Activated CD8-positive, alpha-beta memory T cell treated with anti-CD3 and anti-CD28 coated beads, Interleukin-2, amount 50 U/mL, for 4 hours (primary cell): ENCODE measurements around the gene DOCK7.
"Not testable (repeated sequence)": the region's sequence is repeated elsewhere in the genome, so short reads cannot be mapped to it uniquely, and the experiment has no call there.

Experiments used
- DNase-seq: peaks from one replicate; pipeline ENCODE4 v3.0.0-alpha.2; 2020

Gene DOCK7

GRCh38 chr1:62528015-62528414 is 160.2 kb downstream of the DOCK7 start:
- DNase-seq: no peak

GRCh38 chr1:62527346-62527745 is 160.8 kb downstream of the DOCK7 start:
- not testable (repeated sequence) for DNase-seq

- DNase-seq: no peak
Observed at GRCh38 chr1:62523860-62524259, 164.3 kb downstream of the DOCK7 start.

GRCh38 chr1:62516600-62516999 is 171.6 kb downstream of the DOCK7 start:
- no peak for DNase-seq

GRCh38 chr1:62514746-62515423 is 173.3 kb downstream of the DOCK7 start:
- no peak for DNase-seq

GRCh38 chr1:62513013-62513412 is 175.2 kb downstream of the DOCK7 start:
- DNase-seq: no peak

GRCh38 chr1:62509028-62509427 is 179.2 kb downstream of the DOCK7 start:
- DNase-seq: no peak

- no peak for DNase-seq
Observed at GRCh38 chr1:62508187-62508758, 179.9 kb downstream of the DOCK7 start.

- DNase-seq: no peak
Observed at GRCh38 chr1:62500210-62500609, 188.0 kb downstream of the DOCK7 start.

GRCh38 chr1:62494137-62494536 is 194.0 kb downstream of the DOCK7 start:
- no peak for DNase-seq

GRCh38 chr1:62493656-62494055 is 194.5 kb downstream of the DOCK7 start:
- DNase-seq: no peak

- DNase-seq: no peak
Observed at GRCh38 chr1:62492521-62492920, 195.7 kb downstream of the DOCK7 start.

- no peak for DNase-seq
Observed at GRCh38 chr1:62487956-62488355, 200.2 kb downstream of the DOCK7 start.

GRCh38 chr1:62484824-62485468 is 203.2 kb downstream of the DOCK7 start:
- DNase-seq: no peak

GRCh38 chr1:62481681-62482080 is 206.5 kb downstream of the DOCK7 start:
- no peak for DNase-seq

GRCh38 chr1:62476525-62477219 is 211.5 kb downstream of the DOCK7 start:
- no peak for DNase-seq

GRCh38 chr1:62467092-62467491 is 221.1 kb downstream of the DOCK7 start:
- DNase-seq: no peak

- no peak for DNase-seq
Observed at GRCh38 chr1:62462370-62462769, 225.8 kb downstream of the DOCK7 start.

- no peak for DNase-seq
Observed at GRCh38 chr1:62457955-62458354, 230.2 kb downstream of the DOCK7 start.

GRCh38 chr1:62452951-62453350 is 235.2 kb downstream of the DOCK7 start:
- no peak for DNase-seq

GRCh38 chr1:62450301-62450700 is 237.9 kb downstream of the DOCK7 start:
- no peak for DNase-seq

- no peak for DNase-seq
Observed at GRCh38 chr1:62448221-62448933, 239.8 kb downstream of the DOCK7 start.

- no peak for DNase-seq
Observed at GRCh38 chr1:62444701-62445100, 243.5 kb downstream of the DOCK7 start.
